OCI-LY3 (cell line): ENCODE results near the gene ELFN1.

ENCODE experiments used
- H2AFZ ChIP-seq: fragments of 200-600, 300-600 bp; shearing (Covaris generic); 2 replicates; pipeline ENCODE4 v1.6.0; 2014; ENCODE audit warnings: antibody characterized with exemption, low read depth, low read length
- H3K27ac ChIP-seq: fragments of 200-600, 300-600 bp; sonication (generic); 2 replicates; pipeline ENCODE4 v1.5.1; 2014; ENCODE audit warnings: mild to moderate bottlenecking, low read length, moderate library complexity, mixed read lengths
- H3K27me3 ChIP-seq: fragments of 200-600, 300-600 bp; sonication (generic); 2 replicates; pipeline ENCODE4 v1.6.1; 2014; ENCODE audit warnings: low read depth, low read length, mixed read lengths
- H3K36me3 ChIP-seq: fragments of 200-600, 300-600 bp; sonication (generic); replicated peaks from 2 replicates; pipeline ENCODE3; 2014; ENCODE audit warnings: low read depth, low read length, mixed read lengths
- H3K4me1 ChIP-seq: fragments of 300-600, 200-600 bp; sonication (generic); 2 replicates; pipeline ENCODE4 v1.6.1; 2014; ENCODE audit warnings: low read length, mixed read lengths
- H3K4me2 ChIP-seq: fragments of 200-600, 300-600 bp; sonication (generic); 2 replicates; pipeline ENCODE4 v1.6.1; 2014; ENCODE audit warnings: low read length, mixed read lengths
- H3K4me3 ChIP-seq: fragments of 300-600, 200-600 bp; sonication (generic); 2 replicates; pipeline ENCODE4 v1.5.1; 2014; ENCODE audit warnings: antibody characterized with exemption, mild to moderate bottlenecking, low read length, moderate library complexity
- H3K79me2 ChIP-seq: fragments of 300-600, 200-600 bp; shearing (Covaris generic); 2 replicates; pipeline ENCODE4 v1.6.1; 2014; ENCODE audit warnings: mild to moderate bottlenecking, low read length, mixed read lengths
- H3K9ac ChIP-seq: fragments of 300-600, 200-600 bp; shearing (Covaris generic); 2 replicates; pipeline ENCODE4 v1.6.0; 2014; ENCODE audit warnings: mild to moderate bottlenecking, low read length, moderate library complexity
- H3K9me3 ChIP-seq: fragments of 200-600, 300-600 bp; shearing (Covaris generic); 2 replicates; pipeline ENCODE4 v1.6.1; 2014; ENCODE audit warnings: low read length, mixed read lengths; ENCODE audit not compliant: insufficient read depth
- H4K20me1 ChIP-seq: fragments of 200-600, 300-600 bp; sonication (generic); 2 replicates; pipeline ENCODE4 v1.6.1; 2016; ENCODE audit warnings: low read length, mixed read lengths; ENCODE audit not compliant: insufficient read depth
- EZH2phosphoT487 ChIP-seq: fragments of 200-600 bp; shearing (Covaris generic); IDR thresholded peaks from 2 replicates; pipeline ENCODE4 v1.6.1; 2018; ENCODE audit warnings: antibody characterized with exemption, mixed run types, low read depth
- TF ChIP-seq, protein P1 (sequence below): fragments of 200-600, 300-600 bp; sonication (generic); IDR thresholded peaks from 2 replicates; pipeline ENCODE4 v1.5.1; 2014; ENCODE audit warnings: antibody characterized with exemption, low read length, low read depth

ELFN1 gene

DNA sequence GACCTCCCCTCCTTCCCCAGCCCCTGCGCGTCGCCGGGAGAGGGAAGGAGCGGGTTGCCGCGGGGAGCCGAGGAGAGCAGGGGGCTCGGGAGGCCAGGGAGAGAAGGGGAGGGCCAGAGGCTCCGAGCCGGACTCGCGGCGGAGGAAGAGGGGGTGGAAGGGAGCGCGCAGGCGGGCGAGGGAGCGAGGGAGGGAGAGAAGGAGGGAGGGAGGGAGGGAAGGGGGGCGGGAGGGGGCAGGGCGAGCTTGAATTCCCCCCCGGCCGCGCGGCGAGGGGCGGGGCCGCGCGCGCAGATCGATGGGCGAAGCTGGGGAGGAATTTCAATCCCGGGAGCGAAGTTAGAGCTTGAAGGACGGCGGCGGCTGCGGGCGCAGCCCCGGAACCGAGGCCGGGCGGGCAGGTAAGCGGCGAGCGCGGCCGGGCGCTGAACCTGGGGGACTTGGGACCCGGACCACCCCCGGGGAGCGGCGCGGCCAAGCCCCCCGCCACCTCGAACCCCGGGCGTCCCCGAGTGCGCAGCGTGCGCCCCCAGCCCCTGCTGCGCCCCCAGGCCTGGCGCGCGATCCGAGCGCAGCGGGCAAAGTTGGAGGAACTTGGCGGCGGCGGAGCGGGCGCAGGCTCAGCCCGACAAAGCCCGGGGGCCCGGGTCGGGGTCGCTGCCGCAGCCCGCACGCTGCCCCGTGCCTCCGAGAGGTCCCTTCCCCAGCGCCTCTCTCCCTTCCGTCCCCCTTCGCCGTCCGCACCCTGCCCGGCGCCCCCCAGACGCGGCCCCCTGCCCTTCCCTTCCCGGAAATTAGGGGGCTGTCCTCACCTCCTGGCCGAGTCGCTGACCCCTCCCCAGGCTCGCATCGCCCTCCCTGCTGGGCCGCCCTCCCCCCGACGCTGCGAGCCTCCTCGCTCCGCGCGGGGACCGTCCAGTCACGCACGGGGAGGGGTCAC is at the start of gene ELFN1:
Gene ELFN1 (plus strand): TSS at position 324 of the 940 bp plus-strand sequence. CDS start 74,320 bp downstream, outside the sequence.
- Histone ChIP-seq H3K27me3 (no peaks in the 10 kb centered on the region), H3K4me3 (no peak within 1 kb of the TSS)

GRCh38 chr7:1620835-1621234 is 49.2 kb upstream of the ELFN1 start:
- no peak overlapping the region for H3K4me3 ChIP-seq

More for the DNA sequence above, at the start of gene ELFN1:
- Histone ChIP-seq H3K9ac (no peak within 1 kb of the TSS), H3K36me3 (no peaks in the 10 kb centered on the region), H2AFZ (no peak within 1 kb of the TSS), H3K79me2 (no peaks in the 10 kb centered on the region), H4K20me1 (no peaks in the 10 kb centered on the region), H3K9me3 (no peaks in the 10 kb centered on the region), H3K4me2 (no peak within 1 kb of the TSS), H3K4me1 (no peaks in the 10 kb centered on the region), H3K27ac (no peak within 1 kb of the TSS)
- no peak for TF ChIP-seq EZH2phosphoT487
- TF ChIP-seq, protein P1, sequence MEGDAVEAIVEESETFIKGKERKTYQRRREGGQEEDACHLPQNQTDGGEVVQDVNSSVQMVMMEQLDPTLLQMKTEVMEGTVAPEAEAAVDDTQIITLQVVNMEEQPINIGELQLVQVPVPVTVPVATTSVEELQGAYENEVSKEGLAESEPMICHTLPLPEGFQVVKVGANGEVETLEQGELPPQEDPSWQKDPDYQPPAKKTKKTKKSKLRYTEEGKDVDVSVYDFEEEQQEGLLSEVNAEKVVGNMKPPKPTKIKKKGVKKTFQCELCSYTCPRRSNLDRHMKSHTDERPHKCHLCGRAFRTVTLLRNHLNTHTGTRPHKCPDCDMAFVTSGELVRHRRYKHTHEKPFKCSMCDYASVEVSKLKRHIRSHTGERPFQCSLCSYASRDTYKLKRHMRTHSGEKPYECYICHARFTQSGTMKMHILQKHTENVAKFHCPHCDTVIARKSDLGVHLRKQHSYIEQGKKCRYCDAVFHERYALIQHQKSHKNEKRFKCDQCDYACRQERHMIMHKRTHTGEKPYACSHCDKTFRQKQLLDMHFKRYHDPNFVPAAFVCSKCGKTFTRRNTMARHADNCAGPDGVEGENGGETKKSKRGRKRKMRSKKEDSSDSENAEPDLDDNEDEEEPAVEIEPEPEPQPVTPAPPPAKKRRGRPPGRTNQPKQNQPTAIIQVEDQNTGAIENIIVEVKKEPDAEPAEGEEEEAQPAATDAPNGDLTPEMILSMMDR: no peak

GRCh38 chr7:1621718-1622117 is 48.4 kb upstream of the ELFN1 start:
- Histone ChIP-seq H3K9me3 (no peaks in the 10 kb centered on the region), H3K27me3 (no peaks in the 10 kb centered on the region), H3K9ac (no peak overlapping the region), H3K27ac (no peak overlapping the region), H2AFZ (no peak overlapping the region), H3K79me2 (no peaks in the 10 kb centered on the region), H3K4me1 (no peaks in the 10 kb centered on the region), H4K20me1 (no peaks in the 10 kb centered on the region), H3K36me3 (no peaks in the 10 kb centered on the region), H3K4me3 (no peak overlapping the region), H3K4me2 (no peak overlapping the region)
- no peak for TF ChIP-seq EZH2phosphoT487
- TF ChIP-seq, protein P1: no peak

More at GRCh38 chr7:1620835-1621234, 49.2 kb upstream of the ELFN1 start:
- Histone ChIP-seq H3K36me3 (no peaks in the 10 kb centered on the region), H3K9ac (no peak overlapping the region), H3K27ac (no peak overlapping the region), H3K4me1 (no peaks in the 10 kb centered on the region), H2AFZ (no peak overlapping the region), H3K4me2 (no peak overlapping the region), H4K20me1 (no peaks in the 10 kb centered on the region), H3K79me2 (no peaks in the 10 kb centered on the region), H3K9me3 (no peaks in the 10 kb centered on the region), H3K27me3 (no peaks in the 10 kb centered on the region)
- TF ChIP-seq, protein P1: no peak
- TF ChIP-seq EZH2phosphoT487: no peak

DNA sequence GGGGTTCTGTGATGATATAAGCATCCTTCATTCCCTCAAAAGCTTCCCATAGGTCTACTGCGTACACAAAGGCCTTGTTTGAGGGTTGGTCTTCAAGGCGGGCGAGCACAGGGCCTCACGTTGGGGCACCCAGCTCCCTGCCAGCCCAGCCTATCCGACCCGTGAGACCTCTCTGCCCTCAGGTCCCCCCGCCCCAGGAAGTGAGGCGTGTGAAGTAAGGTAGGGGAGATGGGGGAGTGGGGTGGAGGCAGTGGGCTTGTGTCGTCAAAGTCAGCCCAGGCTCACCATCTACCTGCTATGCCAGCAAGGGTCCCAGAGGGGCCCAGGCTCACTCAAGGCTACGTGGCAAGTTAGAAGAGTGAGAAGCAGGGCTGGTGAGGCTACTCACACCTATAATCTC is 47.6 kb upstream of the ELFN1 start:
- no peak overlapping the region for H3K9ac ChIP-seq
- no peak overlapping the region for H3K27ac ChIP-seq

More for the DNA sequence above, 47.6 kb upstream of the ELFN1 start:
- Histone ChIP-seq H3K79me2 (no peaks in the 10 kb centered on the region), H3K27me3 (no peaks in the 10 kb centered on the region), H4K20me1 (no peaks in the 10 kb centered on the region), H3K36me3 (no peaks in the 10 kb centered on the region), H3K4me3 (no peak overlapping the region), H3K4me1 (no peaks in the 10 kb centered on the region), H3K9me3 (no peaks in the 10 kb centered on the region), H2AFZ (no peak overlapping the region), H3K4me2 (no peak overlapping the region)
- no peak for TF ChIP-seq EZH2phosphoT487
- TF ChIP-seq, protein P1: no peak
